Measurements from ENCODE around the gene COMMD1. TPM values are rescaled to one million over a fixed set of nuclear protein-coding genes. Genes with fewer than 3 reads are reported as not detected.

The COMMD1 gene
- total and polyA plus RNA-seq, 2 experiments from 2014 or later = 54.9 to 83.7 TPM

DNA sequence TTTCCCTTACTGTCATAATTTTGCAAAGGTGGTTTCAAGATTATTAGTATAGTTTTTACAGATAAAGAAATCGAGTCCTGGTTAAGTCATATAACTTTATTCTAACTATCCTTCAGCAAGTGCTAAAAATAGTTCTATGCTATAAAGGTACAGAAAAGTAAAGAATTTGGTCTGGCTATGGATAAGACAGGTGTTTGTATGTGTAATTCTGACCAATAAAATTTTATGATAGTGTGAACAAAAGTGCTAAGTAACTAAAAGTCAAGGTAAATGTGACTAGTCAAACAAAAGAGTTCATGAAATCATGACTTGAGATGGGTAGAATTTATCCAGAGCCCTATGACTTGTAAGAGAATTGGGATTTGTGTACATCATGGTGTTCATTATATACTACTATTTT, 140.7 kb downstream of the COMMD1 start (continued):
- TF ChIP-seq, protein P1, sequence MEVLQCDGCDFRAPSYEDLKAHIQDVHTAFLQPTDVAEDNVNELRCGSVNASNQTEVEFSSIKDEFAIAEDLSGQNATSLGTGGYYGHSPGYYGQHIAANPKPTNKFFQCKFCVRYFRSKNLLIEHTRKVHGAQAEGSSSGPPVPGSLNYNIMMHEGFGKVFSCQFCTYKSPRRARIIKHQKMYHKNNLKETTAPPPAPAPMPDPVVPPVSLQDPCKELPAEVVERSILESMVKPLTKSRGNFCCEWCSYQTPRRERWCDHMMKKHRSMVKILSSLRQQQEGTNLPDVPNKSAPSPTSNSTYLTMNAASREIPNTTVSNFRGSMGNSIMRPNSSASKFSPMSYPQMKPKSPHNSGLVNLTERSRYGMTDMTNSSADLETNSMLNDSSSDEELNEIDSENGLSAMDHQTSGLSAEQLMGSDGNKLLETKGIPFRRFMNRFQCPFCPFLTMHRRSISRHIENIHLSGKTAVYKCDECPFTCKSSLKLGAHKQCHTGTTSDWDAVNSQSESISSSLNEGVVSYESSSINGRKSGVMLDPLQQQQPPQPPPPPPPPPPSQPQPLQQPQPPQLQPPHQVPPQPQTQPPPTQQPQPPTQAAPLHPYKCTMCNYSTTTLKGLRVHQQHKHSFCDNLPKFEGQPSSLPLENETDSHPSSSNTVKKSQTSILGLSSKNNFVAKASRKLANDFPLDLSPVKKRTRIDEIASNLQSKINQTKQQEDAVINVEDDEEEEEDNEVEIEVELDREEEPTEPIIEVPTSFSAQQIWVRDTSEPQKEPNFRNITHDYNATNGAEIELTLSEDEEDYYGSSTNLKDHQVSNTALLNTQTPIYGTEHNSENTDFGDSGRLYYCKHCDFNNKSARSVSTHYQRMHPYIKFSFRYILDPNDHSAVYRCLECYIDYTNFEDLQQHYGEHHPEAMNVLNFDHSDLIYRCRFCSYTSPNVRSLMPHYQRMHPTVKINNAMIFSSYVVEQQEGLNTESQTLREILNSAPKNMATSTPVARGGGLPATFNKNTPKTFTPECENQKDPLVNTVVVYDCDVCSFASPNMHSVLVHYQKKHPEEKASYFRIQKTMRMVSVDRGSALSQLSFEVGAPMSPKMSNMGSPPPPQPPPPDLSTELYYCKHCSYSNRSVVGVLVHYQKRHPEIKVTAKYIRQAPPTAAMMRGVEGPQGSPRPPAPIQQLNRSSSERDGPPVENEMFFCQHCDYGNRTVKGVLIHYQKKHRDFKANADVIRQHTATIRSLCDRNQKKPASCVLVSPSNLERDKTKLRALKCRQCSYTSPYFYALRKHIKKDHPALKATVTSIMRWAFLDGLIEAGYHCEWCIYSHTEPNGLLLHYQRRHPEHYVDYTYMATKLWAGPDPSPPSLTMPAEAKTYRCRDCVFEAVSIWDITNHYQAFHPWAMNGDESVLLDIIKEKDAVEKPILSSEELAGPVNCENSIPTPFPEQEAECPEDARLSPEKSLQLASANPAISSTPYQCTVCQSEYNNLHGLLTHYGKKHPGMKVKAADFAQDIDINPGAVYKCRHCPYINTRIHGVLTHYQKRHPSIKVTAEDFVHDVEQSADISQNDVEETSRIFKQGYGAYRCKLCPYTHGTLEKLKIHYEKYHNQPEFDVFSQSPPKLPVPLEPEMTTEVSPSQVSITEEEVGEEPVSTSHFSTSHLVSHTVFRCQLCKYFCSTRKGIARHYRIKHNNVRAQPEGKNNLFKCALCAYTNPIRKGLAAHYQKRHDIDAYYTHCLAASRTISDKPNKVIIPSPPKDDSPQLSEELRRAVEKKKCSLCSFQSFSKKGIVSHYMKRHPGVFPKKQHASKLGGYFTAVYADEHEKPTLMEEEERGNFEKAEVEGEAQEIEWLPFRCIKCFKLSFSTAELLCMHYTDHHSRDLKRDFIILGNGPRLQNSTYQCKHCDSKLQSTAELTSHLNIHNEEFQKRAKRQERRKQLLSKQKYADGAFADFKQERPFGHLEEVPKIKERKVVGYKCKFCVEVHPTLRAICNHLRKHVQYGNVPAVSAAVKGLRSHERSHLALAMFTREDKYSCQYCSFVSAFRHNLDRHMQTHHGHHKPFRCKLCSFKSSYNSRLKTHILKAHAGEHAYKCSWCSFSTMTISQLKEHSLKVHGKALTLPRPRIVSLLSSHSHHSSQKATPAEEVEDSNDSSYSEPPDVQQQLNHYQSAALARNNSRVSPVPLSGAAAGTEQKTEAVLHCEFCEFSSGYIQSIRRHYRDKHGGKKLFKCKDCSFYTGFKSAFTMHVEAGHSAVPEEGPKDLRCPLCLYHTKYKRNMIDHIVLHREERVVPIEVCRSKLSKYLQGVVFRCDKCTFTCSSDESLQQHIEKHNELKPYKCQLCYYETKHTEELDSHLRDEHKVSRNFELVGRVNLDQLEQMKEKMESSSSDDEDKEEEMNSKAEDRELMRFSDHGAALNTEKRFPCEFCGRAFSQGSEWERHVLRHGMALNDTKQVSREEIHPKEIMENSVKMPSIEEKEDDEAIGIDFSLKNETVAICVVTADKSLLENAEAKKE (CRISPR knock-in tag; IDR thresholded peaks at IDR 0.05) = no peak
- TF ChIP-seq EZH2 (IDR thresholded peaks at IDR 0.05; ENCODE audit: low read depth, unreplicated experiment) (no peak), ZNF331 (CRISPR knock-in tag; IDR thresholded peaks at IDR 0.05; ENCODE audit: low read depth) (no peak)
- TF ChIP-seq, protein P2, sequence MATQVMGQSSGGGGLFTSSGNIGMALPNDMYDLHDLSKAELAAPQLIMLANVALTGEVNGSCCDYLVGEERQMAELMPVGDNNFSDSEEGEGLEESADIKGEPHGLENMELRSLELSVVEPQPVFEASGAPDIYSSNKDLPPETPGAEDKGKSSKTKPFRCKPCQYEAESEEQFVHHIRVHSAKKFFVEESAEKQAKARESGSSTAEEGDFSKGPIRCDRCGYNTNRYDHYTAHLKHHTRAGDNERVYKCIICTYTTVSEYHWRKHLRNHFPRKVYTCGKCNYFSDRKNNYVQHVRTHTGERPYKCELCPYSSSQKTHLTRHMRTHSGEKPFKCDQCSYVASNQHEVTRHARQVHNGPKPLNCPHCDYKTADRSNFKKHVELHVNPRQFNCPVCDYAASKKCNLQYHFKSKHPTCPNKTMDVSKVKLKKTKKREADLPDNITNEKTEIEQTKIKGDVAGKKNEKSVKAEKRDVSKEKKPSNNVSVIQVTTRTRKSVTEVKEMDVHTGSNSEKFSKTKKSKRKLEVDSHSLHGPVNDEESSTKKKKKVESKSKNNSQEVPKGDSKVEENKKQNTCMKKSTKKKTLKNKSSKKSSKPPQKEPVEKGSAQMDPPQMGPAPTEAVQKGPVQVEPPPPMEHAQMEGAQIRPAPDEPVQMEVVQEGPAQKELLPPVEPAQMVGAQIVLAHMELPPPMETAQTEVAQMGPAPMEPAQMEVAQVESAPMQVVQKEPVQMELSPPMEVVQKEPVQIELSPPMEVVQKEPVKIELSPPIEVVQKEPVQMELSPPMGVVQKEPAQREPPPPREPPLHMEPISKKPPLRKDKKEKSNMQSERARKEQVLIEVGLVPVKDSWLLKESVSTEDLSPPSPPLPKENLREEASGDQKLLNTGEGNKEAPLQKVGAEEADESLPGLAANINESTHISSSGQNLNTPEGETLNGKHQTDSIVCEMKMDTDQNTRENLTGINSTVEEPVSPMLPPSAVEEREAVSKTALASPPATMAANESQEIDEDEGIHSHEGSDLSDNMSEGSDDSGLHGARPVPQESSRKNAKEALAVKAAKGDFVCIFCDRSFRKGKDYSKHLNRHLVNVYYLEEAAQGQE (IDR thresholded peaks at IDR 0.05; ENCODE audit: unreplicated experiment) = no peak

GRCh38 chr2:62050456-62051045, 145.1 kb downstream of the COMMD1 start:
- Mint-ChIP-seq H3K9me3 (peaks cover 6% of the 10 kb centered on the region; the same call in 2 of the 3 replicates), H3K36me3 (ENCODE audit: low read depth) (peaks cover 12% of the 10 kb centered on the region; the same call in 2 of the 3 replicates), H3K4me1 (peaks cover 35% of the 10 kb centered on the region), H3K4me3 (peak overlapping the region; percentile 49), H3K27me3 (ENCODE audit: insufficient read depth, low read depth, poor library complexity) (no peaks in the 10 kb centered on the region), H3K27ac (peak overlapping the region; percentile 94)
- Histone ChIP-seq H3K79me2 (replicated peaks; ENCODE audit: insufficient read depth) (no peaks in the 10 kb centered on the region), H3K36me3 (ENCODE audit: insufficient read depth) (no peaks in the 10 kb centered on the region), H3K9me2 (ENCODE audit: insufficient read depth) (no peaks in the 10 kb centered on the region), H3K4me2 (peak overlapping the region; percentile 63), H3K4me3 (peak overlapping the region; percentile 2), H4K20me1 (replicated peaks; ENCODE audit: insufficient read depth) (no peaks in the 10 kb centered on the region), H3F3A (replicated peaks; ENCODE audit: low read depth) (no peaks in the 10 kb centered on the region), H2AFZ (no peak overlapping the region), H3K27me3 (ENCODE audit: insufficient read depth) (no peaks in the 10 kb centered on the region), H3K4me1 (ENCODE audit: insufficient read depth) (peaks cover 29% of the 10 kb centered on the region), H3K27ac (ENCODE audit: low read depth) (peak overlapping the region; percentile 17)
- ATAC-seq (peak; percentile 66), DNase-seq (ENCODE audit: low spot score) (peak; percentile 34)
- TF ChIP-seq NANOG (IDR thresholded peaks at IDR 0.05; ENCODE audit: borderline replicate concordance) (no peak), EZH2 (IDR thresholded peaks at IDR 0.05; ENCODE audit: low read depth, unreplicated experiment) (no peak), STAT1 (IDR thresholded peaks at IDR 0.05; ENCODE audit: unreplicated experiment) (no peak), JUNB (IDR thresholded peaks at IDR 0.05; ENCODE audit: unreplicated experiment) (no peak), ZNF114 (CRISPR knock-in tag; IDR thresholded peaks at IDR 0.05) (no peak)
- TF ChIP-seq, protein P2 (IDR thresholded peaks at IDR 0.05; ENCODE audit: unreplicated experiment) = no peak
- TF ChIP-seq, protein P3, sequence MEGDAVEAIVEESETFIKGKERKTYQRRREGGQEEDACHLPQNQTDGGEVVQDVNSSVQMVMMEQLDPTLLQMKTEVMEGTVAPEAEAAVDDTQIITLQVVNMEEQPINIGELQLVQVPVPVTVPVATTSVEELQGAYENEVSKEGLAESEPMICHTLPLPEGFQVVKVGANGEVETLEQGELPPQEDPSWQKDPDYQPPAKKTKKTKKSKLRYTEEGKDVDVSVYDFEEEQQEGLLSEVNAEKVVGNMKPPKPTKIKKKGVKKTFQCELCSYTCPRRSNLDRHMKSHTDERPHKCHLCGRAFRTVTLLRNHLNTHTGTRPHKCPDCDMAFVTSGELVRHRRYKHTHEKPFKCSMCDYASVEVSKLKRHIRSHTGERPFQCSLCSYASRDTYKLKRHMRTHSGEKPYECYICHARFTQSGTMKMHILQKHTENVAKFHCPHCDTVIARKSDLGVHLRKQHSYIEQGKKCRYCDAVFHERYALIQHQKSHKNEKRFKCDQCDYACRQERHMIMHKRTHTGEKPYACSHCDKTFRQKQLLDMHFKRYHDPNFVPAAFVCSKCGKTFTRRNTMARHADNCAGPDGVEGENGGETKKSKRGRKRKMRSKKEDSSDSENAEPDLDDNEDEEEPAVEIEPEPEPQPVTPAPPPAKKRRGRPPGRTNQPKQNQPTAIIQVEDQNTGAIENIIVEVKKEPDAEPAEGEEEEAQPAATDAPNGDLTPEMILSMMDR (conservative IDR thresholded peaks at IDR 0.05; ENCODE audit: low read depth in 2 of 2) = no peak

Measured in GM23338 (cell line).